Parathyroid adenoma (tissue), 2 donors: ENCODE data around the gene NAV1.

Experiments
- H2AFZ ChIP-seq: fragments of 300-600 bp; sonication (generic); one replicate; pipeline ENCODE4 v1.7.0; 2017; ENCODE audit warnings: antibody characterized with exemption, mild to moderate bottlenecking
- H3K27ac ChIP-seq: fragments of 300-600 bp; sonication (generic); one replicate; pipeline ENCODE4 v1.7.0; 2017
- H3K27me3 ChIP-seq: fragments of 300-600 bp; sonication (generic); one replicate; pipeline ENCODE4 v1.7.0; 2017; ENCODE audit warnings: low read length; ENCODE audit not compliant: control insufficient read depth, insufficient read depth
- H3K36me3 ChIP-seq: fragments of 300-600 bp; sonication (generic); one replicate; pipeline ENCODE4 v1.7.0; 2017; ENCODE audit warnings: low read length; ENCODE audit not compliant: control insufficient read depth, insufficient read depth
- H3K4me1 ChIP-seq: fragments of 300-600 bp; sonication (generic); one replicate; pipeline ENCODE4 v1.7.0; 2017; ENCODE audit warnings: control low read depth
- H3K4me2 ChIP-seq: fragments of 300-600 bp; sonication (generic); one replicate; pipeline ENCODE4 v1.7.0; 2017; ENCODE audit warnings: low read length
- H3K4me3 ChIP-seq: fragments of 300-600 bp; sonication (generic); one replicate; pipeline ENCODE4 v1.7.0; 2017; ENCODE audit warnings: low read depth, low read length
- H3K79me2 ChIP-seq: fragments of 300-600 bp; sonication (generic); one replicate; pipeline ENCODE4 v1.7.0; 2017; ENCODE audit warnings: control low read depth
- H3K9ac ChIP-seq: fragments of 300-600 bp; sonication (generic); one replicate; pipeline ENCODE4 v1.7.0; 2017; ENCODE audit warnings: mild to moderate bottlenecking
- H3K9me3 ChIP-seq: fragments of 300-600 bp; sonication (generic); one replicate; pipeline ENCODE4 v1.7.0; 2017; ENCODE audit warnings: low read length; ENCODE audit not compliant: control insufficient read depth
- TF ChIP-seq, protein P1 (sequence below): fragments of 300-600 bp; sonication (generic); IDR thresholded peaks from one replicate; pipeline ENCODE4 v1.7.0; 2017; ENCODE audit warnings: antibody characterized with exemption, mild to moderate bottlenecking
- donor health status: primary hyperparathyroidism.

Gene NAV1

DNA sequence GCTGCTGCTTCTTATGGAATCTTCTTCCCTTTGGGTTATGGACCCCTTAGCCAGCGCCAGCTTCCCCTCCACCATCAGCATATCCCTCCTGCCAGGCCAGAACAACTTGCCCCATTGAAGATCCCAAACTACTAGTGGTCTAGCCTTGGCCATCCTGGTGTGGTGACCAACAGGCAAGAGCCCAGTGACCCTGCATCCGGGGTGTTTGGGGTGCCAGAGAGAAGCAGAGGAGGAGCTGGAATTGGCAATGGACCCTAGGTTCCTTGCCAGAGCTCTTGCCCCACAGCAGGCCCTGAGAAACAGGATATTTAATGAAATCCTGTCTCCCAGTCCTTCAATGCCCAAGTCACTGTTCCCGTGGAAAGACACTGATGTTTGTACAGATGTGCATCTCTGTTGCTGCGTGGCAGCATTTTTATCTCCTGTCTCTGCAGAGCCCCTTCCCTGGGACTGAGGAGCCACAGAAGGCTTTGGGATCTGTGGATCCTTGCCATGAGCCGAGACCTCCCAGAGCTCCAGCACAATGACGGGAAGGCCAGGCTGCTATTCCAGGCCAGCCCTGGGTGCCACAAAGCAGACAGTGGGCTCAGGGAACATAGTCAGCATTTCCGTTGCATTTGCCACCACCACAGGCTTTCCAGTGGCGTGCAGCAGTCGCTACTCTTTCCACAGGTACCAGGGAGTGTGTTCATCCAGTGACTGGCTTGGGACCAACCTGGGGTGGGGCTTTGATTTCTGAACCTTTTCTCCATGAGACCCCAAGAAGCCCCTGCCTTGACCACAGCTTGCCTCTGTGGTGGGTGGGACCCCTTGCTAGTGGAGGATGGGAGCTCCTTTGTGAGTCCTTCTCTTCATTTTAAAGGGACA, 21.6 kb downstream of the NAV1 start:
- Histone ChIP-seq H3K27ac (no peak overlapping the region), H3K9ac (no peak overlapping the region), H2AFZ (no peak overlapping the region), H3K36me3 (no peaks in the 10 kb centered on the region), H3K27me3 (no peaks in the 10 kb centered on the region), H3K9me3 (no peaks in the 10 kb centered on the region), H3K79me2 (peaks cover 9% of the 10 kb centered on the region), H3K4me2 (no peak overlapping the region), H3K4me1 (no peaks in the 10 kb centered on the region), H3K4me3 (no peak overlapping the region)
- TF ChIP-seq, protein P1, sequence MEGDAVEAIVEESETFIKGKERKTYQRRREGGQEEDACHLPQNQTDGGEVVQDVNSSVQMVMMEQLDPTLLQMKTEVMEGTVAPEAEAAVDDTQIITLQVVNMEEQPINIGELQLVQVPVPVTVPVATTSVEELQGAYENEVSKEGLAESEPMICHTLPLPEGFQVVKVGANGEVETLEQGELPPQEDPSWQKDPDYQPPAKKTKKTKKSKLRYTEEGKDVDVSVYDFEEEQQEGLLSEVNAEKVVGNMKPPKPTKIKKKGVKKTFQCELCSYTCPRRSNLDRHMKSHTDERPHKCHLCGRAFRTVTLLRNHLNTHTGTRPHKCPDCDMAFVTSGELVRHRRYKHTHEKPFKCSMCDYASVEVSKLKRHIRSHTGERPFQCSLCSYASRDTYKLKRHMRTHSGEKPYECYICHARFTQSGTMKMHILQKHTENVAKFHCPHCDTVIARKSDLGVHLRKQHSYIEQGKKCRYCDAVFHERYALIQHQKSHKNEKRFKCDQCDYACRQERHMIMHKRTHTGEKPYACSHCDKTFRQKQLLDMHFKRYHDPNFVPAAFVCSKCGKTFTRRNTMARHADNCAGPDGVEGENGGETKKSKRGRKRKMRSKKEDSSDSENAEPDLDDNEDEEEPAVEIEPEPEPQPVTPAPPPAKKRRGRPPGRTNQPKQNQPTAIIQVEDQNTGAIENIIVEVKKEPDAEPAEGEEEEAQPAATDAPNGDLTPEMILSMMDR: no peak

DNA sequence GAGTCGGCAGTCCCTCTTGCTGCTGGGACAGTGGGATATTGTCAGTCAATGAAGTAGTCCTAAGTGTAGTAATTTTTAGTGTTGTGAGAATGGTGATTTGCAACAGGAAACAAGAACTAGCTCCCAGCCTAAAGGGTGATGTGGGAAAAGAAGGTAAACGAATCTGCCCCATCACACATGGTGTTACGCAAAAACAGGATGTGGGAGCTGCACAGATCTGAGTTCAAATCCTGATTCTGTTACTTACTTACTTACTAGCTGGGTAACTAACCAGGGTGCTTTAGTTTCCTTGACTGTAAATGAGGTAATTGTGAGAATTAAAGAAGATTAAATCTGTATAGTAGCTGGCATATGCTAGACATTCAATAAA, 22.3 kb downstream of the NAV1 start:
- H3K27ac ChIP-seq: no peak overlapping the region
- no peak overlapping the region for H3K4me3 ChIP-seq
- H3K79me2 ChIP-seq: peaks cover 9% of the 10 kb centered on the region
- TF ChIP-seq, protein P1: no peak
- no peaks in the 10 kb centered on the region for H3K4me1 ChIP-seq
- no peaks in the 10 kb centered on the region for H3K9me3 ChIP-seq
- no peak overlapping the region for H3K4me2 ChIP-seq
- H3K36me3 ChIP-seq: no peaks in the 10 kb centered on the region
- H3K9ac ChIP-seq: no peak overlapping the region
- H3K27me3 ChIP-seq: no peaks in the 10 kb centered on the region
- no peak overlapping the region for H2AFZ ChIP-seq

DNA sequence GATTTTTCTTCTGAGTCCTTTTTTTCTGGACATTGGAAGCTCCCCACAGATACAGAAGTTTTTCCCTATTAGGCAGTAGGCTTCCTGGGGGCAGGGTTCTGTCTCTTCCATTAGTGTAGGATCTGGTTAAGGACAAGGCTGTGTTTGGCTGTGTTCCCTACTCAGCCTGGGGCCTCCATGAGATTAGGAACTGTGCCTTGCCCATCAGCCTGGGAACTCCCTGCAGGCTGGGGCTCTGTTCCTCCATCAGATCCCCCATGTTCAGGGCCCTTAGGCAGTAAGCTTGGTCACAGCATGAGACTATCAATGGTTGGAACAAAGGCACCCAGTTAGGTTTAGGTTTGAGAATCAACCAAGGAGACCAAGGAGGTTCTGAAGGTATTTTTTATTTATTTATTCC, 22.7 kb downstream of the NAV1 start:
- H3K27ac ChIP-seq: no peak overlapping the region

DNA sequence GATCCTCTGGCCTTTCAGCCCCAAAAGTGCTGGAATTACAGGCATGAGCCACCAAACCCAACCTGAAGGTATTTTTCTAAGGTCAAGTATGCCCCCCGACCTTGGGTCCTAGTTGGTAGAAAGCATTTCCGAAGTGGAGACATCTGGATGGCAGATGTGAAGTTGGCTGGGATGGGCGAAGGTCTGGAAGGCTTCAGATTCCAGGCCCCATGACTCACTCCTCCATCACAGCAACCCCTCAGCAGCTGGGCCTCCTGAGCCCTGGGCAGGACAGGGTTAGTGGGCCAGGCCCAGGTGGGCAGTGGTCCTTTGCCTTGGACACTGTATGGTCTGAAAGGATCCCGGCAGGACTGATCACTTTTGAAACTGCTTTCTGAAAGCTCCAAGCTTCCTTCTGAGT, 23.3 kb downstream of the NAV1 start:
- Histone ChIP-seq H3K4me2 (no peak overlapping the region), H3K9me3 (no peaks in the 10 kb centered on the region), H3K4me3 (no peak overlapping the region), H3K27me3 (no peaks in the 10 kb centered on the region), H3K36me3 (no peaks in the 10 kb centered on the region), H3K79me2 (peaks cover 9% of the 10 kb centered on the region), H3K27ac (no peak overlapping the region), H3K4me1 (no peaks in the 10 kb centered on the region), H2AFZ (no peak overlapping the region), H3K9ac (no peak overlapping the region)
- TF ChIP-seq, protein P1: no peak

More for the DNA sequence above, 22.7 kb downstream of the NAV1 start:
- Histone ChIP-seq H3K4me3 (no peak overlapping the region), H3K9me3 (no peaks in the 10 kb centered on the region), H3K79me2 (peaks cover 9% of the 10 kb centered on the region), H3K4me1 (no peaks in the 10 kb centered on the region), H2AFZ (no peak overlapping the region), H3K36me3 (no peaks in the 10 kb centered on the region), H3K27me3 (no peaks in the 10 kb centered on the region), H3K4me2 (no peak overlapping the region), H3K9ac (no peak overlapping the region)
- TF ChIP-seq, protein P1: no peak
